DND-41 (cell line): ENCODE data around the gene GEMIN7.

Source experiments
- ATAC-seq: fragments of 200-7000 bp; cut with Tn5 transposase; 3 replicates; pipeline ENCODE4 v1.9.1; 2021; ENCODE audit warnings: low read depth; ENCODE audit not compliant: insufficient read depth
- DNase-seq: peaks from one replicate; pipeline ENCODE4 v3.0.0-alpha.2; 2020
- H2AFZ ChIP-seq: 2 replicates; pipeline ENCODE4 v1.6.0; 2012; ENCODE audit warnings: low read depth, low read length
- H3K27ac ChIP-seq: 2 replicates; pipeline ENCODE4 v1.5.1; 2012; ENCODE audit warnings: low read length, inconsistent platforms
- H3K27me3 ChIP-seq: fragments of 200-600 bp; sonication (generic); 2 replicates; pipeline ENCODE4 v1.6.0; 2012; ENCODE audit warnings: low read length, mild to moderate bottlenecking, inconsistent platforms; ENCODE audit not compliant: insufficient read depth, poor library complexity
- H3K36me3 ChIP-seq: 2 replicates; pipeline ENCODE4 v1.5.1; 2012; ENCODE audit warnings: low read length, inconsistent platforms; ENCODE audit not compliant: insufficient read depth
- H3K4me1 ChIP-seq: 2 replicates; pipeline ENCODE4 v1.5.1; 2012; ENCODE audit warnings: mild to moderate bottlenecking, low read length; ENCODE audit not compliant: insufficient read depth
- H3K4me2 ChIP-seq: 2 replicates; pipeline ENCODE4 v1.6.0; 2012; ENCODE audit warnings: mild to moderate bottlenecking, moderate library complexity, low read length, inconsistent platforms; ENCODE audit not compliant: insufficient read depth
- H3K4me3 ChIP-seq, 2 experiments: fragments of 200-600 bp in 1 of 2; shearing (Covaris generic) in 1 of 2; 2 replicates each; pipeline ENCODE4 v1.5.1; 2012 to 2016; ENCODE audit warnings: inconsistent platforms in 2 of 2, low read length in 2 of 2, mild to moderate bottlenecking in 2 of 2, low read depth in 1 of 2, moderate library complexity in 1 of 2
- H3K79me2 ChIP-seq: 2 replicates; pipeline ENCODE4 v1.6.0; 2012; ENCODE audit warnings: low read length, inconsistent platforms; ENCODE audit not compliant: insufficient read depth
- H3K9ac ChIP-seq: 2 replicates; pipeline ENCODE4 v1.6.0; 2012; ENCODE audit warnings: low read depth, mild to moderate bottlenecking, inconsistent platforms, low read length, moderate library complexity
- H3K9me3 ChIP-seq: 2 replicates; pipeline ENCODE4 v1.5.1; 2012; ENCODE audit warnings: low read length, moderate library complexity, mild to moderate bottlenecking, inconsistent platforms; ENCODE audit not compliant: insufficient read depth, severe bottlenecking
- H4K20me1 ChIP-seq: 2 replicates; pipeline ENCODE4 v1.6.0; 2012; ENCODE audit warnings: low read length; ENCODE audit not compliant: insufficient read depth
- EZH2 ChIP-seq: IDR thresholded peaks from 3 replicates; pipeline ENCODE4 v1.6.1; 2012; ENCODE audit warnings: borderline replicate concordance, low read depth, mild to moderate bottlenecking, moderate library complexity, low read length, inconsistent platforms; ENCODE audit not compliant: severe bottlenecking
- TF ChIP-seq, protein P1 (sequence below): IDR thresholded peaks from 2 replicates; pipeline ENCODE4 v1.5.1; 2012; ENCODE audit warnings: borderline replicate concordance, low read length, moderate library complexity, mild to moderate bottlenecking; ENCODE audit not compliant: poor library complexity, severe bottlenecking; ENCODE audit errors: extremely low read depth

The GEMIN7 gene

DNA sequence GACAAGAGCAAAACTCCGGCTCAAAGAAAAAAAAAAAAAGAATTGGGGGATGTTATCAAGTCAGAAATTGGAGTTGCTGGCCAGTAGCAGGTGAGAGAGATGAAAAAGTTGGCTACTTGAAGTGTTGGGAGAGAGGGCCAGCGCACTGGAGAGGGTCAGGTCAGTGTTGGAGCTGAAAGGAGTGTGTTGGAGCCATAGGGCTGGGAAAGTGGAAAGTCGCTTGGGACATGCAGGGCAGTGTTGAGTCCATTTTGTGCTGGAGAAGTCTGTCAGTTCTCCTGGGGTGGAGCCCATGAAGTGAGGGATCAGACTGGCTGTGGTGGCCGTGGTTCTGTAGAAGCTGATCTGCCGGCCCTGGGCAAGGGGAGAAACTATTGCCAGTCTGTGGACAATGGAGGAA is 15.6 kb downstream of the GEMIN7 start:
- no peak for TF ChIP-seq EZH2
- TF ChIP-seq, protein P1, sequence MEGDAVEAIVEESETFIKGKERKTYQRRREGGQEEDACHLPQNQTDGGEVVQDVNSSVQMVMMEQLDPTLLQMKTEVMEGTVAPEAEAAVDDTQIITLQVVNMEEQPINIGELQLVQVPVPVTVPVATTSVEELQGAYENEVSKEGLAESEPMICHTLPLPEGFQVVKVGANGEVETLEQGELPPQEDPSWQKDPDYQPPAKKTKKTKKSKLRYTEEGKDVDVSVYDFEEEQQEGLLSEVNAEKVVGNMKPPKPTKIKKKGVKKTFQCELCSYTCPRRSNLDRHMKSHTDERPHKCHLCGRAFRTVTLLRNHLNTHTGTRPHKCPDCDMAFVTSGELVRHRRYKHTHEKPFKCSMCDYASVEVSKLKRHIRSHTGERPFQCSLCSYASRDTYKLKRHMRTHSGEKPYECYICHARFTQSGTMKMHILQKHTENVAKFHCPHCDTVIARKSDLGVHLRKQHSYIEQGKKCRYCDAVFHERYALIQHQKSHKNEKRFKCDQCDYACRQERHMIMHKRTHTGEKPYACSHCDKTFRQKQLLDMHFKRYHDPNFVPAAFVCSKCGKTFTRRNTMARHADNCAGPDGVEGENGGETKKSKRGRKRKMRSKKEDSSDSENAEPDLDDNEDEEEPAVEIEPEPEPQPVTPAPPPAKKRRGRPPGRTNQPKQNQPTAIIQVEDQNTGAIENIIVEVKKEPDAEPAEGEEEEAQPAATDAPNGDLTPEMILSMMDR, result no peak
- peak overlapping the region; percentile 76 for H3K9ac ChIP-seq
- H3K27ac ChIP-seq, result no peak overlapping the region
- ATAC-seq (no peak), DNase-seq (no peak)
- peaks cover 65% of the 10 kb centered on the region for H4K20me1 ChIP-seq
- H3K36me3 ChIP-seq, result peaks cover 55% of the 10 kb centered on the region
- peaks cover 68% of the 10 kb centered on the region for H3K79me2 ChIP-seq
- H3K9me3 ChIP-seq, result no peaks in the 10 kb centered on the region
- peak overlapping the region; percentile 92 for H3K4me2 ChIP-seq
- H3K4me1 ChIP-seq, result peaks cover 59% of the 10 kb centered on the region
- H2AFZ ChIP-seq, result no peak overlapping the region
- no peaks in the 10 kb centered on the region for H3K27me3 ChIP-seq
- peak overlapping the region in 1 of 2 experiments; percentile 69; a peak in 3 of 4 replicates for H3K4me3 ChIP-seq

DNA sequence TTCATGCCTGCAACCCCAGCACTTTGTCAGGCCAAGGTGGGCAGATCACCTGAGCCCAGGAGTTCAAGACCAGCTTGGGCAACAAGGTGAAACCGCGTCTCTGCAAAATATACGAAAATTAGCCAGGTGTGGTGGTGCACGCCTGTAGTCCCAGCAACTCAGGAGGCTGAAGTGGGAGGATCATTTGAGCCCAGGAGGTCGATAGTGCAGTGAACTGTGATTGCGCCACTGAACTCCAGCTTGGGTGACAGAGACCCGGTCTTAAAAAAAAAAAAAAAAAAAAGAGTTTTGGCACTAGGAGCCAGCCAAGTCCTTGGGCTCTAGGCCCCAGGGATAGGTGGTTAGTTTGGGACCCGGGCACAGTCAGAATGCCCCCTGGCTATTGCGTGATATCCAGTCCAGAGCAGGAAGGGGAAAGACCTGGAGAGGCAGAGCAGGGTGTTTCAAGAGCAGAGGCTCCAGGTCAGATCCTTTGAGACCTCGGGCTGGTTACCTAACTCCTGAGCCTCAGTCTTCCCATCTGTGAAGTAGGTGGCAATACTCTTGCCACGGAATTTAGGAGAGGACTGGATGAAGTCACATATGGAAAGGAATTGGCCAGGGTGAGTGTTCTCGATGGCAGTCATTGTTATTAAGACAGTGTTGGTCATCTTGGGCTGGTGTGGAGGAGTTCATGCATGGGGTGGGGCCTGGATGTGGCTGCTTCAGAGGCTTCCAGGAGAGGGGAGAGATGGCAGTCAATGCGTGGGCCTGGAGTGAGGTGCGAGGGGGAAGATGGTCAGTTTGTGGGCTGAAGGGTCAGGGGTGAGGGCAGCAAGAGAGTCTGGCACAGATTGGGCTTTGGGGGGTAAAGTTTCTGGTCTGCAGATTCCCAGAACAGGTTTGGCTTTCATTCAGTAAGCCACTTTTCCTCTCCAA is 16.7 kb downstream of the GEMIN7 start:
- Histone ChIP-seq H3K36me3 (peaks cover 53% of the 10 kb centered on the region), H4K20me1 (peaks cover 76% of the 10 kb centered on the region), H3K4me3 (peak overlapping the region in 1 of 2 experiments; percentile 69; a peak in 2 of 4 replicates), H3K27ac (no peak overlapping the region), H3K9me3 (no peaks in the 10 kb centered on the region), H3K79me2 (peaks cover 79% of the 10 kb centered on the region), H3K4me1 (peaks cover 59% of the 10 kb centered on the region), H3K27me3 (no peaks in the 10 kb centered on the region), H3K4me2 (peak overlapping the region; percentile 92; the same call in 1 of the 2 replicates), H2AFZ (no peak overlapping the region), H3K9ac (0 out of 2 replicates have a peak overlapping the region, but pooled peaks have one; percentile 11)
- no peak for TF ChIP-seq EZH2
- TF ChIP-seq, protein P1, result no peak
- no peak for DNase-seq
- no peak for ATAC-seq

DNA sequence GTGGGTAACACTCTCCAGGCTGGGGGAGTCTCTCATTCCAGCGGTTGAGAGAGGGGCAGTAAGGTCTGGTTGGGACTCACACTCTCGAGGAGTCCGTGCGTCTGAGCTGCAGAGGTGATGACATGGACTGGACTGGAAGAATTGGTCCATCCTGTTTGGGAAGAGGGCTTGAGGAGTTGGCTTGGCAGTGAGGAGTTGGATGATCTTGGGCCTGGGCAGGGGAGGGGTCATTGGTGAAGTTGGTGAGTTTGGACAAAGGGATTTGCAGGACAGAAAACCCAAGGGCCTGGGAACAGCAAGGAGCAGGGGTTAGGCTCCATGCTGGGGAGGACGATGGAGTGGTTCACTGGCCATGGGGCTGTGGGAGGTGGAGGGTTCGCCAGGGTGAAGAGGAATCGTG is 17.6 kb downstream of the GEMIN7 start:
- Histone ChIP-seq H3K4me2 (peak overlapping the region; percentile 92; the same call in 1 of the 2 replicates), H3K27ac (no peak overlapping the region), H3K36me3 (peaks cover 44% of the 10 kb centered on the region)

More for the DNA sequence above, 17.6 kb downstream of the GEMIN7 start:
- ATAC-seq (no peak), DNase-seq (no peak)
- Histone ChIP-seq H3K79me2 (peaks cover 88% of the 10 kb centered on the region), H3K4me1 (peaks cover 55% of the 10 kb centered on the region), H4K20me1 (peaks cover 85% of the 10 kb centered on the region), H3K27me3 (no peaks in the 10 kb centered on the region), H3K9me3 (no peaks in the 10 kb centered on the region), H2AFZ (no peak overlapping the region), H3K4me3 (no peak overlapping the region), H3K9ac (no peak overlapping the region)
- no peak for TF ChIP-seq EZH2
- TF ChIP-seq, protein P1, result no peak
